ENCODE measurements around the gene ZNF701.

The ZNF701 gene

GRCh38 chr19:52570000-52570861 lies at the start of gene ZNF701:
Gene ZNF701, plus strand, starts transcription at chr19:52570287. Its CDS starts 3,861 bp downstream, at chr19:52574148.
- Histone ChIP-seq H3K9me3 (ENCODE audit: insufficient read depth, low read length) (0 out of 2 replicates have a peak, but pooled peaks cover 9% of the 10 kb centered on the region), H2AFZ (ENCODE audit: low read depth, low read length) (no peak within 1 kb of the TSS), H4K20me1 (ENCODE audit: insufficient read depth, low read length) (no peaks in the 10 kb centered on the region), H3K36me3 (replicated peaks; ENCODE audit: low read depth, low read length) (peaks cover 2% of the 10 kb centered on the region), H3K9ac (ENCODE audit: low read length) (no peak within 1 kb of the TSS), H3K4me1 (ENCODE audit: low read length) (no peaks in the 10 kb centered on the region), H3K4me3 (ENCODE audit: low read length) (no peak within 1 kb of the TSS), H3K27ac (ENCODE audit: low read length) (no peak within 1 kb of the TSS), H3K4me2 (ENCODE audit: low read length) (no peak within 1 kb of the TSS), H3K79me2 (ENCODE audit: low read length) (no peaks in the 10 kb centered on the region), H3K27me3 (ENCODE audit: low read depth, low read length) (no peaks in the 10 kb centered on the region)
- TF ChIP-seq, protein P1, sequence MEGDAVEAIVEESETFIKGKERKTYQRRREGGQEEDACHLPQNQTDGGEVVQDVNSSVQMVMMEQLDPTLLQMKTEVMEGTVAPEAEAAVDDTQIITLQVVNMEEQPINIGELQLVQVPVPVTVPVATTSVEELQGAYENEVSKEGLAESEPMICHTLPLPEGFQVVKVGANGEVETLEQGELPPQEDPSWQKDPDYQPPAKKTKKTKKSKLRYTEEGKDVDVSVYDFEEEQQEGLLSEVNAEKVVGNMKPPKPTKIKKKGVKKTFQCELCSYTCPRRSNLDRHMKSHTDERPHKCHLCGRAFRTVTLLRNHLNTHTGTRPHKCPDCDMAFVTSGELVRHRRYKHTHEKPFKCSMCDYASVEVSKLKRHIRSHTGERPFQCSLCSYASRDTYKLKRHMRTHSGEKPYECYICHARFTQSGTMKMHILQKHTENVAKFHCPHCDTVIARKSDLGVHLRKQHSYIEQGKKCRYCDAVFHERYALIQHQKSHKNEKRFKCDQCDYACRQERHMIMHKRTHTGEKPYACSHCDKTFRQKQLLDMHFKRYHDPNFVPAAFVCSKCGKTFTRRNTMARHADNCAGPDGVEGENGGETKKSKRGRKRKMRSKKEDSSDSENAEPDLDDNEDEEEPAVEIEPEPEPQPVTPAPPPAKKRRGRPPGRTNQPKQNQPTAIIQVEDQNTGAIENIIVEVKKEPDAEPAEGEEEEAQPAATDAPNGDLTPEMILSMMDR (IDR thresholded peaks at IDR 0.05; ENCODE audit: low read depth, low read length), result no peak
- no peak for TF ChIP-seq EZH2phosphoT487 (IDR thresholded peaks at IDR 0.05; ENCODE audit: low read depth)

DNA sequence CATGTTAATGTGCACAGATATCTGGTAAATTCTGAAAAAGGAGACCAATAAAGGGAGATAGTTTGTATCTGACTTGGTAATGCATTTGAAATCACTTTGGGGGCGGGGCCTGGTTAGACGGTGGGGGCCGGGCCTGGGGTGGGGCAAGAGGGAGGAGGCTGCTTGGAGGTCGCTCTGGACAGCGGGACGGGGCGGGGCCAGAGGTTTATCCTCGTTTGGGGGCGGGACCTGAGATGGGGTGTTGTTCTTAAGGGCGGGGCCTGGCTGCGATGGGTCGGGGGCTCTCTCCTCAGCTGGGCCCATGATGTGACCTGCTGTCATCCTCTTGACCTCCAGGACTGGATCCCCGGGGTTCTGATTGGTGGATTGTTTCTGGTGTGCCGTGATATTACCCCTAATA lies 47.5 kb upstream of the ZNF701 start:
- Histone ChIP-seq H3K36me3 (replicated peaks; ENCODE audit: low read depth, low read length) (no peaks in the 10 kb centered on the region), H3K4me1 (ENCODE audit: low read length) (no peaks in the 10 kb centered on the region; the same call in 1 of the 2 replicates), H3K9ac (ENCODE audit: low read length) (no peak overlapping the region), H3K27me3 (ENCODE audit: low read depth, low read length) (no peaks in the 10 kb centered on the region), H3K9me3 (ENCODE audit: insufficient read depth, low read length) (peaks cover 8% of the 10 kb centered on the region; the same call in 1 of the 2 replicates), H4K20me1 (ENCODE audit: insufficient read depth, low read length) (no peaks in the 10 kb centered on the region), H3K4me3 (ENCODE audit: low read length) (no peak overlapping the region), H3K4me2 (ENCODE audit: low read length) (no peak overlapping the region), H2AFZ (ENCODE audit: low read depth, low read length) (no peak overlapping the region), H3K79me2 (ENCODE audit: low read length) (no peaks in the 10 kb centered on the region), H3K27ac (ENCODE audit: low read length) (no peak overlapping the region)
- TF ChIP-seq EZH2phosphoT487 (IDR thresholded peaks at IDR 0.05; ENCODE audit: low read depth), result no peak
- TF ChIP-seq, protein P1 (IDR thresholded peaks at IDR 0.05; ENCODE audit: low read depth, low read length), result no peak

- Histone ChIP-seq H3K4me3 (ENCODE audit: low read length) (no peak overlapping the region), H4K20me1 (ENCODE audit: insufficient read depth, low read length) (no peaks in the 10 kb centered on the region), H3K36me3 (replicated peaks; ENCODE audit: low read depth, low read length) (peaks cover under 1% of the 10 kb centered on the region), H3K9ac (ENCODE audit: low read length) (no peak overlapping the region), H3K27me3 (ENCODE audit: low read depth, low read length) (no peaks in the 10 kb centered on the region), H3K9me3 (ENCODE audit: insufficient read depth, low read length) (peaks cover 8% of the 10 kb centered on the region; the same call in 1 of the 2 replicates), H2AFZ (ENCODE audit: low read depth, low read length) (no peak overlapping the region), H3K4me1 (ENCODE audit: low read length) (no peaks in the 10 kb centered on the region; the same call in 1 of the 2 replicates), H3K4me2 (ENCODE audit: low read length) (no peak overlapping the region), H3K27ac (ENCODE audit: low read length) (no peak overlapping the region), H3K79me2 (ENCODE audit: low read length) (peaks cover 8% of the 10 kb centered on the region)
- TF ChIP-seq EZH2phosphoT487 (IDR thresholded peaks at IDR 0.05; ENCODE audit: low read depth), result no peak
- TF ChIP-seq, protein P1 (IDR thresholded peaks at IDR 0.05; ENCODE audit: low read depth, low read length), result no peak
These were observed 46.0 kb upstream of the ZNF701 start for GRCh38 chr19:52524086-52524485.

- no peak within 1 kb of the TSS for H3K27ac ChIP-seq (ENCODE audit: low read length)
- peak within 1 kb of the TSS; percentile 78 for H3K4me2 ChIP-seq (ENCODE audit: low read length)
- H4K20me1 ChIP-seq (ENCODE audit: insufficient read depth, low read length), result no peaks in the 10 kb centered on the region
- peaks cover 8% of the 10 kb centered on the region; the same call in 1 of the 2 replicates for H3K9me3 ChIP-seq (ENCODE audit: insufficient read depth, low read length)
- peak within 1 kb of the TSS; percentile 79 for H3K9ac ChIP-seq (ENCODE audit: low read length)
- H3K79me2 ChIP-seq (ENCODE audit: low read length), result peaks cover 8% of the 10 kb centered on the region
- H3K36me3 ChIP-seq (replicated peaks; ENCODE audit: low read depth, low read length), result peaks cover 3% of the 10 kb centered on the region
- H2AFZ ChIP-seq (ENCODE audit: low read depth, low read length), result peak within 1 kb of the TSS; percentile 96
- H3K4me1 ChIP-seq (ENCODE audit: low read length), result no peaks in the 10 kb centered on the region; the same call in 1 of the 2 replicates
- peak within 1 kb of the TSS; percentile 91 for H3K4me3 ChIP-seq (ENCODE audit: low read length)
- no peaks in the 10 kb centered on the region for H3K27me3 ChIP-seq (ENCODE audit: low read depth, low read length)
- TF ChIP-seq, protein P1 (IDR thresholded peaks at IDR 0.05; ENCODE audit: low read depth, low read length), result peak; percentile 23
- no peak for TF ChIP-seq EZH2phosphoT487 (IDR thresholded peaks at IDR 0.05; ENCODE audit: low read depth)
These were observed 42.7 kb upstream of the ZNF701 start, which contains the start of gene ZNF808 for GRCh38 chr19:52527134-52527955. Gene ZNF808, plus strand, starts transcription at chr19:52527668. Its CDS starts 15,617 bp downstream, at chr19:52543285.
